SU-DHL-6 (cell line): ENCODE results near the gene OPN3.

Experiments
- H2AFZ ChIP-seq: fragments of 200-600 bp; sonication (generic); 2 replicates; pipeline ENCODE4 v1.6.1; 2014; ENCODE audit warnings: low read depth, mild to moderate bottlenecking, moderate library complexity, mixed read lengths, antibody characterized with exemption, low read length; ENCODE audit not compliant: severe bottlenecking
- H3F3A ChIP-seq: fragments of 200-600 bp; shearing (Covaris generic); 2 replicates; pipeline ENCODE4 v1.6.0; 2016; ENCODE audit warnings: antibody characterized with exemption, mild to moderate bottlenecking; ENCODE audit not compliant: insufficient read depth
- H3K27ac ChIP-seq: fragments of 200-600 bp; sonication (generic); 2 replicates; pipeline ENCODE4 v1.5.1; 2016; ENCODE audit warnings: low read depth, mild to moderate bottlenecking, low read length, moderate library complexity, mixed read lengths
- H3K27me3 ChIP-seq: fragments of 200-600 bp; sonication (generic), shearing (Covaris generic); 2 replicates; pipeline ENCODE4 v1.6.0; 2014; ENCODE audit warnings: mild to moderate bottlenecking, low read length
- H3K36me3 ChIP-seq: fragments of 200-600 bp; sonication (generic); 2 replicates; pipeline ENCODE4 v1.6.1; 2014; ENCODE audit warnings: mild to moderate bottlenecking, low read length, mixed read lengths
- H3K4me2 ChIP-seq: fragments of 300-600, 200-600 bp; shearing (Covaris generic), sonication (generic); 2 replicates; pipeline ENCODE4 v1.6.0; 2014; ENCODE audit warnings: low read length, low read depth, mild to moderate bottlenecking; ENCODE audit not compliant: poor library complexity, severe bottlenecking
- H3K4me3 ChIP-seq: fragments of 200-600 bp; sonication (generic); 2 replicates; pipeline ENCODE4 v1.5.1; 2014; ENCODE audit warnings: antibody characterized with exemption, low read length, mild to moderate bottlenecking, mixed read lengths; ENCODE audit not compliant: insufficient read depth, poor library complexity, severe bottlenecking
- H3K79me2 ChIP-seq: fragments of 200-600 bp; sonication (generic); 2 replicates; pipeline ENCODE4 v1.6.1; 2014; ENCODE audit warnings: mild to moderate bottlenecking, low read length, moderate library complexity; ENCODE audit not compliant: insufficient read depth
- H3K9ac ChIP-seq: fragments of 200-600 bp; sonication (generic); 2 replicates; pipeline ENCODE4 v1.7.0; 2014; ENCODE audit warnings: mild to moderate bottlenecking, low read length
- H3K9me2 ChIP-seq: fragments of 200-600 bp; sonication (generic); replicated peaks from 2 replicates; pipeline ENCODE4 v1.6.1; 2014; ENCODE audit warnings: low read length; ENCODE audit not compliant: insufficient read depth
- H3K9me3 ChIP-seq: fragments of 200-600 bp; sonication (generic); 2 replicates; pipeline ENCODE4 v1.6.1; 2014; ENCODE audit warnings: low read length, mixed read lengths; ENCODE audit not compliant: insufficient read depth
- H4K20me1 ChIP-seq: fragments of 200-600 bp; sonication (generic); 2 replicates; pipeline ENCODE4 v1.6.1; 2014; ENCODE audit warnings: low read depth, mild to moderate bottlenecking, antibody characterized with exemption, low read length, moderate library complexity, mixed read lengths
- EZH2phosphoT487 ChIP-seq: fragments of 200-600 bp; sonication (generic), shearing (Covaris generic); conservative IDR thresholded peaks from 2 replicates; pipeline ENCODE4 v1.6.1; 2018; ENCODE audit warnings: mild to moderate bottlenecking, antibody characterized with exemption, low read length, moderate library complexity, mixed read lengths
- TF ChIP-seq, protein P1 (sequence below): fragments of 200-600 bp; sonication (generic); IDR thresholded peaks from one replicate; pipeline ENCODE4 v1.5.1; 2017; ENCODE audit warnings: antibody characterized with exemption, mild to moderate bottlenecking, low read length, moderate library complexity; ENCODE audit not compliant: insufficient read depth, poor library complexity, severe bottlenecking

Gene OPN3

GRCh38 chr1:241637046-241637590, 3.1 kb downstream of the OPN3 start:
- Histone ChIP-seq H3K9ac (no peak overlapping the region), H4K20me1 (no peaks in the 10 kb centered on the region), H3K4me3 (no peak overlapping the region), H3K27me3 (no peaks in the 10 kb centered on the region), H3K9me3 (no peaks in the 10 kb centered on the region), H3K4me2 (no peak overlapping the region), H3K36me3 (no peaks in the 10 kb centered on the region), H3F3A (peaks cover 6% of the 10 kb centered on the region; the same call in 1 of the 2 replicates), H2AFZ (no peak overlapping the region), H3K27ac (no peak overlapping the region), H3K9me2 (no peaks in the 10 kb centered on the region), H3K79me2 (no peaks in the 10 kb centered on the region)
- no peak for TF ChIP-seq EZH2phosphoT487
- TF ChIP-seq, protein P1, sequence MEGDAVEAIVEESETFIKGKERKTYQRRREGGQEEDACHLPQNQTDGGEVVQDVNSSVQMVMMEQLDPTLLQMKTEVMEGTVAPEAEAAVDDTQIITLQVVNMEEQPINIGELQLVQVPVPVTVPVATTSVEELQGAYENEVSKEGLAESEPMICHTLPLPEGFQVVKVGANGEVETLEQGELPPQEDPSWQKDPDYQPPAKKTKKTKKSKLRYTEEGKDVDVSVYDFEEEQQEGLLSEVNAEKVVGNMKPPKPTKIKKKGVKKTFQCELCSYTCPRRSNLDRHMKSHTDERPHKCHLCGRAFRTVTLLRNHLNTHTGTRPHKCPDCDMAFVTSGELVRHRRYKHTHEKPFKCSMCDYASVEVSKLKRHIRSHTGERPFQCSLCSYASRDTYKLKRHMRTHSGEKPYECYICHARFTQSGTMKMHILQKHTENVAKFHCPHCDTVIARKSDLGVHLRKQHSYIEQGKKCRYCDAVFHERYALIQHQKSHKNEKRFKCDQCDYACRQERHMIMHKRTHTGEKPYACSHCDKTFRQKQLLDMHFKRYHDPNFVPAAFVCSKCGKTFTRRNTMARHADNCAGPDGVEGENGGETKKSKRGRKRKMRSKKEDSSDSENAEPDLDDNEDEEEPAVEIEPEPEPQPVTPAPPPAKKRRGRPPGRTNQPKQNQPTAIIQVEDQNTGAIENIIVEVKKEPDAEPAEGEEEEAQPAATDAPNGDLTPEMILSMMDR: no peak

DNA sequence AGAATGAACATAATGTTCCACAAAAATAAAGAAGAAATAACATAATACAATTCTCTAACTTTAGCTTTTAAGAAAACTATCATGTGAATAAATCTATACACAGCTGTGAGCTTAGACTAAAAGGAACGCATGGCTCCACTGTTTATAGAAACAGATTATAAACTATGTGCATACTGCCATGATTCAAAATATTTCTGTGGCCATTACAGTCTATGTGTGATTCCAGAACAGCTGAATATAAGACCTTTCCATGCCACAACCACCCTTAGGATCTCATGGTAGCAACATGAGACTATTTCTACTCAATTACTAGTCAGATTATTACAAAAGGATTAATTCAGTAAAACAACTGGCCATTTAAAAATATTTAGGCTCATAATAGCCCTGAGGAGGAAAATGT, 3.9 kb downstream of the OPN3 start:
- Histone ChIP-seq H2AFZ (no peak overlapping the region), H3K79me2 (no peaks in the 10 kb centered on the region), H3K27me3 (no peaks in the 10 kb centered on the region), H3F3A (peaks cover 6% of the 10 kb centered on the region; the same call in 1 of the 2 replicates), H3K4me3 (no peak overlapping the region), H3K9me2 (no peaks in the 10 kb centered on the region), H3K36me3 (no peaks in the 10 kb centered on the region), H3K4me2 (peak overlapping the region; percentile 24), H3K9ac (no peak overlapping the region), H3K9me3 (no peaks in the 10 kb centered on the region), H3K27ac (no peak overlapping the region), H4K20me1 (no peaks in the 10 kb centered on the region)
- TF ChIP-seq, protein P1: no peak
- TF ChIP-seq EZH2phosphoT487: no peak

DNA sequence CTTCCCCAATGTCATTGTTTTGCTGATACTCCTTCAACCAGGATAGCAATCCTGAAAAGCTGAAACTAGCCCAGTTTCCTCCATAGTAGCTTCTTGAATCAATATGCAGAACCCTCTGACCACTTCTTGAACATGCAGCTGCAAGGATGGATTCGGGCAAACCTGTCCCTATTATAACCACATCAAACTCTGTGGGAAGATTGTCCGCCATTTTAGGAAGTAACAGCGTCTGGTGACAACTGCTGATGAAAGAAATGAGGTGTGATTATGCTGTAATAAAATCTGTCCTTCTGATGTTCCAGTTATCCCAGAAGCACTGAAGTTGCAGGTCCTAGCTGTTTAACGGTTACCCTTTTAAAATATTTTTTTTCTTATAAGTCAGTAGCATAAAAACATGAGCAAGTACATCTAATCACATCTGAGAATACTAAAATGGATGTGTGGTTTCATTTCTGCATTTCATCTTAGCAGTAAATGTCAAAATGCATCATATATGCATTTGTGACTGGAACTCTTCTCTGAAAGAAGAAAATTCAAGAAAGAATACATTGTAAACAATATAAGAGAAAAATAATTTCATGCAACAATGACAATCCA, 4.5 kb downstream of the OPN3 start:
- Histone ChIP-seq H3K9me3 (no peaks in the 10 kb centered on the region), H3K9ac (no peak overlapping the region), H3K36me3 (no peaks in the 10 kb centered on the region), H3K27me3 (no peaks in the 10 kb centered on the region), H3K4me2 (peak overlapping the region; percentile 24), H3K4me3 (no peak overlapping the region), H3K27ac (no peak overlapping the region), H3K79me2 (no peaks in the 10 kb centered on the region), H3K9me2 (no peaks in the 10 kb centered on the region), H4K20me1 (no peaks in the 10 kb centered on the region), H2AFZ (no peak overlapping the region), H3F3A (peaks cover 2% of the 10 kb centered on the region; the same call in 1 of the 2 replicates)
- TF ChIP-seq, protein P1: no peak
- no peak for TF ChIP-seq EZH2phosphoT487
